Measurements from ENCODE around the gene OR10W1.

OR10W1 gene

GRCh38 chr11:58227956-58228615 is 40.0 kb downstream of the OR10W1 start:
- no peak overlapping the region for H3K4me3 ChIP-seq (ENCODE audit: low read length)
- no peak overlapping the region for H3K9ac ChIP-seq (ENCODE audit: low read length)
- no peak overlapping the region for H3K27ac ChIP-seq (ENCODE audit: low read length)
- H3K4me1 ChIP-seq (ENCODE audit: control insufficient read depth, low read depth, low read length): no peaks in the 10 kb centered on the region
- no peaks in the 10 kb centered on the region for H3K36me3 ChIP-seq (ENCODE audit: control insufficient read depth, low read depth, low read length)
- H3K9me3 ChIP-seq (ENCODE audit: control insufficient read depth, low read depth, low read length): no peaks in the 10 kb centered on the region
- no peaks in the 10 kb centered on the region for H3K27me3 ChIP-seq (ENCODE audit: control insufficient read depth, insufficient read depth, low read length)

DNA sequence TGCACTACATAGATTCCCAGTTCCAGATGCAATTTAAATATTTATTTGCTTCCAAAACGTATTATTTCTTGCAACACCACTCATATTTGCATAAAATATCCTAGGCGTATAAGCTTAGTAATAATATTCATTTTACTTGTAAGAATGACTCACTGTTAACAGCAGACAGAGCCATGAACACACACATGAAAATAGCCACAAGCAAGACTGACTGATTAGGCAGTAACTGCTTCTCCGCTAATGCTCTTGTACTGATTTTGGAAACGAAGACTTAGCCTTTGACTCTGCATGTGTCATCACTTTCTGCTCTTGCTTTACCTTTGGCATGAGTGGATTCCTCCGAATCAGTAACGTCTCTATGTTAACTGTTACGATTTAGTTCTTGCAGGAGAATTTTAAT is 45.3 kb downstream of the OR10W1 start:
- no peaks in the 10 kb centered on the region for H3K9me3 ChIP-seq (ENCODE audit: control insufficient read depth, low read depth, low read length)
- no peak overlapping the region for H3K27ac ChIP-seq (ENCODE audit: low read length)
- H3K9ac ChIP-seq (ENCODE audit: low read length): no peak overlapping the region
- no peak overlapping the region for H3K4me3 ChIP-seq (ENCODE audit: low read length)
- no peaks in the 10 kb centered on the region for H3K36me3 ChIP-seq (ENCODE audit: control insufficient read depth, low read depth, low read length)
- no peaks in the 10 kb centered on the region for H3K4me1 ChIP-seq (ENCODE audit: control insufficient read depth, low read depth, low read length)
- no peaks in the 10 kb centered on the region for H3K27me3 ChIP-seq (ENCODE audit: control insufficient read depth, insufficient read depth, low read length)

Measured in iPS-18a (cell line).